Measurements from ENCODE around the gene TRIM41.

DNA sequence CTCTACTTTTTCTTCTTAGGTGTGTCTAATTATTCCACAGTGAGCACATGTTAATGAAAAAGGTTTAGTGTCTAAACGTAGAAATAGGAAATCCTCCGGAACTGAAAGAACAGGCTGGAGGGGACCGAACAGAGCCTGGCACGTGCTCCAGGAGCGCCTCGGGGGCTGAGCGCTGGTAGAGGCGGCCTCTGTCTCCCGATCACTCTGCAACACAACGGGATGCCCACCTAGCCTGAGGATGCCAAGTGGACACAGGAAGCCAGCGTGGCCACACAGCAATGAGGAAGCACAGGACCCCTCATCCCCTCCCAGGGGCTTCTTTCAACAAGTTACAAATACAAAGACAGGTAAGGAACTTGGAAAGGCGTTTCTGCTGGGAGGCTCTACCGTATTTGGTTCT lies 37.5 kb upstream of the TRIM41 start:
- TF ChIP-seq POLR2A (IDR thresholded peaks at IDR 0.05; ENCODE audit: low read length) (no peak), GATA1 (IDR thresholded peaks at IDR 0.05; ENCODE audit: low read depth, low read length) (no peak)

All from erythroblast (primary cell).